Tongue (tissue), 2 donors: ENCODE measurements around the gene ABHD6. TPM values are rescaled to one million over a fixed set of nuclear protein-coding genes. Genes with fewer than 3 reads are reported as not detected.
A peak's percentile ranks its signal among the peaks of the same experiment; 100 is the strongest.
"Not testable (repeated sequence)": the region's sequence is repeated elsewhere in the genome, so short reads cannot be mapped to it uniquely, and the experiment has no call there.

Source experiments
- DNase-seq: peaks from one replicate; pipeline ENCODE4 v3.0.0-alpha.2; 2015
- total RNA-seq: library from RNA; depleted of rRNA; stranded (reverse); fragments of >200 nt; gene quantifications from one replicate; pipeline ENCODE4 v1.2.3, GENCODE V29; 2014

ABHD6 gene
- total RNA-seq, 1 donor from 2014 or later = 8.3 TPM

- DNase-seq = no peak
Measured at GRCh38 chr3:58210761-58211460, 26.7 kb upstream of the ABHD6 start, which contains the start of gene DNASE1L3. TSS of gene DNASE1L3 (minus strand) at chr3:58210972. CDS start at chr3:58210906, 66 bp downstream.

DNA sequence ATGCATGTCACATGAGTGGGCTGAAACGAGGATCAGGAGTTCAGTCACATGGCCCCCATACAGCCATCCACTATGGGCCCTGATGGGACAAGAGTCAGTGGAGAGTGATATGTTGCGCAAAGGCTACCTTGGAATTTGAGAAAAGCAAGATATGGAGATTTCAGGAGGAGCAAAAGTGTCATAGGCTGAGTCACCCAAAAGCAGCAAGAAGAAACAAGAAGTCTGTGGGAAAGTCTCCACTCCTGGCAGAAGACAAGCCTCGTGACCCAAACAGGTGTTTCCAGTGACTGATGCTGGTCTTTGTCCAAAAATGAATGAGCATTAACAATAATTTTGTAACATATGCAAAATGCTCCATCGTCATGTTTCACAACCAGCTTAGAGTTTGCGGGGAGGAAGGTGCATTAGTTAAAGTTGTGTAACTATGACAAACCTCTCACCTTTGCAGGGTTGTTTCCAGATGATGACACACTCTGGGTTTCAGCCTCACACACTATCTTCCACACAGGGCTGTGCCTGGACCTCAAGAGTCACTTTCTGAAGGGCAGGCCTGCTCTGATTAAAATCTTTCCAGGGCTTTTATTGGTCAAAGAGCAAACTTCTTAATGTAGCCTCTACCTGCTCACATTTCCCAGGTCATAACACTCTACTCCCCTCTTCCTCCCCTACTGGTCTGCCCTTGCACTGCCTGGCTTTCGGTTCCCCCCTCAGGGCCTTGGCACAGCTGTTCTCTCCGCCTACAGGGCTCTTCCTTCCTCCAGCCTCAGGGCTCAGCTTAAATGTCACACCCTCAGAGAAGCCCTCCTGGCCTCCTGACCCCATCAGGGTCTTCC is 22.9 kb upstream of the ABHD6 start:
- DNase-seq = peak; percentile 53

DNA sequence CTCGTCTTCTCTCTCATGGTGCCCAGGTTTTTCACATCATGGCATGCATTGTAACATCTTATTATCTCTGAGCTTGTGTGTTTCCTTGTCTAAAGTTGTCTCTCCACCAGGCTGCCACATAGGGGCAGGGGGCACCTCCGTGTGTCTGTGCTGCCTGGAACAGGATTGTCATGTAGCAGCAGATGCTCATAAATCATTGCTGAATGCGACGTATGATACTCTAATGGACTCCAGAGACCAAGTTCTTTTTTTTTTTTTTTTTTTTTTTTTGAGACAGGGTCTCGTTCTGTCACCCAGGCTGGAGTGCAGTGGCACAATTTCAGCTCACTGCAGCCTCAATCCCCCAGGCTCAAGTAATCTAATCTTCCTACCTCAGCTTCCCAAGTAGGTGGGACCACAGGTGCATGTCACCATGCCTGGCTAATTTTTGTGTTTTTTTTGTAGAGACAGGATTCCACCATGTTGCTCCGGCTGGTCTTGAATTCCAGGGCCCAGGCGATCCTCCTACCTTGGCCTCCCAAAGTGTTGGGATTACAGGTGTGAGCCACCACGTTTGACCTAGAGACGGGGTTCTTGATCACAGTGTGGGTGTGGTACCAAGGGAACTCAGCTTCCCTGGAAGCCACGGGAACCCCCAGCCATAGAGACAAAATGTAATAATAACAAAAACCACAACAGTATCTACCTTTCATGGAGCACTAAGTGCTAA is 22.1 kb upstream of the ABHD6 start:
- no peak for DNase-seq

GRCh38 chr3:58216496-58217195 is 20.9 kb upstream of the ABHD6 start:
- no peak for DNase-seq

DNA sequence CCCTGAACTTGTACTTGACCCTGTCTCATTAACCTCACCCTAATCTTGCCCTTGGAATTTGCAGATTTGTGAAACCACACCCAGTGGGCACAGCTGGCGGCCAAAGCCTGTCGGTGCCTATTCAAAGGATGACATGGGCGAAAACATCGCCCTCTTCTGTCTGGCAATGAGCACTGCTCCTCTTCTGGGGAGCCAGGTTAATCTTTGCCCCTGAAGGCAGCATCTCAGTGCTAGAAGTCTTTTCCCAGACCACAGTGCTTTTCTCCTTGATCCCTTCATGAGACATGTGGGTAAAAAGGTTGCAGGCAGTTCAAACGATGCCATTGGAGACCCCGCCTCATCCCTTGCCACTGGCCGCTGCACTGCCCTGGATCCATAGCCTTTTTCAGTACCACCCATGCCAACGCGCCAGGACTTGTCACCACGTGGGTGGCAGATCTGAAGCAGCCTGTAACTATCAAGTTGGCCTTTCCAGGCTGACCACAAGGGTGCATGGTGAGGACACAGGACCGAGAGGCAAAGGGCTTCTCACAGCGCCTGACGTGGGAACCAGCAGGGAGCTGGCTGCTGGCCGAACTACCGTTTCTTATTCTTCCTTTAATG is 20.3 kb upstream of the ABHD6 start:
- DNase-seq = peak; percentile 76

DNA sequence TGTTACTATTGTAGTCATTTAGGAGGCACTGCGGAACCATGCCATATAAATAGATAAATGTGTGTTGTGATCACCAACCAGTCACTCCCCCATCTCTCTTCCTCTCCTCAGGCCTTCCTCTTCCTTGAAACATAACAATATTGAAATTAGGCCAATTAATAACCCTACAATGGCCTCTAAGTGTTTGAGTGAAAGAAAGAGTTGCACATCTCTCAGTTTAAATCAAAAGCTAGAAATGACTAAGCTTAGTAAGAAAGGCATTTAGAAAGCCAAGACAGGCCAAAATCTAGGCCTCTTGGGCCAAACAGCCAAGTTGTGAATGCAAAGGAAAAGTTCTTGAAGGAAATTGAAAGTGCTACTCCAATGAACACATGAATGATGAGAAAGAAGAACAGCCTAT is 18.7 kb upstream of the ABHD6 start:
- no peak for DNase-seq

DNA sequence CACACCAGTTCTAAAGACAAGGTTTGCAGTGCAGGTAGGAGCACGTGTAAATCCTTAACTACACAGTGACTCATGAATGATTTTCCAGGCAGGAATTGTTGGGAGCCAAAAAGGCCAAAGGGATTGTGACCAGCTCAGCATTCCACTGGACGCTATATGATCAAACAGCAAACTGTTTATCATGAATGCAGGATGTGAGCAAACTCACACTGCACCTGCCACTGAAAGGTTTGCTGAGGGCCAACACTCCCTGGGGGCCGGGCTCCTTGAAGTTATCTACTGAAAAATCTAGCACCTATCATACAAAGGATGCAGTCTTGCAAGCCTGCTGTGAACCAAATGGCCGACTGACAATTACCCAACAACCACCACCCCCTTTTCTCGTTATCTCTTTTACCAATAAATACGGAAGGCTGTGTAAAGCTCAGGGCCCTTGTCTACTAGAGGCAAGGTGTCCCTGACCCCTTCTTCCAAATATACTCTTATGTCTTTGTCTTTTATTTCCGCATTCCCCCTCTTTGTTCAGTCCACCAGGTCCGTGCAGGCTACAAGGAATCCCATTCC is 15.3 kb upstream of the ABHD6 start:
- DNase-seq = no peak

GRCh38 chr3:58223855-58224254 is 13.7 kb upstream of the ABHD6 start:
- DNase-seq = no peak

GRCh38 chr3:58227933-58228332 is 9.7 kb upstream of the ABHD6 start:
- not testable (repeated sequence) for DNase-seq

GRCh38 chr3:58230876-58231552 is 6.6 kb upstream of the ABHD6 start:
- no peak for DNase-seq

DNA sequence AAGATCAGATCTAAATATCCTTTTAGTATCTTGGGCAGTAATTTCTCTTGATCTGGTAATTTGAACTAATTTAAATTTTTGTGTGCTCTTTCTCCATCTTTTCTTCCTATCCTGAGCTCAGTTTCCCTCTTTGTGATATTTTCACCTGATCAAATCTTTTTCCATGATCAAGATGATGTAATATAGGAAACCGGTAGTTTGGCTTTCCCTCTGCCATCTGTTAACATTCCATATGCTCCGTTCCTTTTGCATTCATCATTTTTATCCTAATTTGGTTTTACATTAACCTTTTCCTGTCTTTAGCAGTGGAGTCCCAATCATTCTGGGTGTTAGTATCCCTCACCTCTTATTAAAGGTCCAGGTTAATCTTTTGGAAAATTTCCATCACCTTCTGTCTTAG is 5.9 kb upstream of the ABHD6 start:
- no peak for DNase-seq

GRCh38 chr3:58234516-58234931 is 3.1 kb upstream of the ABHD6 start:
- no peak for DNase-seq

DNA sequence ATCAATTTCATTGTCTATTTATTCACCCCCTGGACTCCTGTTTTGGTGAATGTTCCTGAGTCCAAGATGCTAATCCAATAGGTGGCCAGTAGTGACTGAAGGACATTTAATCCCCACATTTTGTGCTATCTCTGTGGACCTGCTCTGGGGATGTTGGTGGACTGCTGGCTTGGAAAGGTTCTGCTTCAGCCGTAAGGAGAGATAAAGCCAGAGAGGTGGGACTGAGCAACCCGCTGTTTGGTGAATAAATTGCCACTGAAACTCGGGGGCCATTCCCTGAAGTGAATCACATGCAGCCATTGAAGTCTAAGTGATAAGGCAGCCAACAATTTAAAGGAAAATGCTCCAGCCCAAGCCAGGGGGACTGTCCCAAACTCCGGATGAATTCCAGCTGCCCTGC is 1.6 kb upstream of the ABHD6 start:
- no peak for DNase-seq

DNA sequence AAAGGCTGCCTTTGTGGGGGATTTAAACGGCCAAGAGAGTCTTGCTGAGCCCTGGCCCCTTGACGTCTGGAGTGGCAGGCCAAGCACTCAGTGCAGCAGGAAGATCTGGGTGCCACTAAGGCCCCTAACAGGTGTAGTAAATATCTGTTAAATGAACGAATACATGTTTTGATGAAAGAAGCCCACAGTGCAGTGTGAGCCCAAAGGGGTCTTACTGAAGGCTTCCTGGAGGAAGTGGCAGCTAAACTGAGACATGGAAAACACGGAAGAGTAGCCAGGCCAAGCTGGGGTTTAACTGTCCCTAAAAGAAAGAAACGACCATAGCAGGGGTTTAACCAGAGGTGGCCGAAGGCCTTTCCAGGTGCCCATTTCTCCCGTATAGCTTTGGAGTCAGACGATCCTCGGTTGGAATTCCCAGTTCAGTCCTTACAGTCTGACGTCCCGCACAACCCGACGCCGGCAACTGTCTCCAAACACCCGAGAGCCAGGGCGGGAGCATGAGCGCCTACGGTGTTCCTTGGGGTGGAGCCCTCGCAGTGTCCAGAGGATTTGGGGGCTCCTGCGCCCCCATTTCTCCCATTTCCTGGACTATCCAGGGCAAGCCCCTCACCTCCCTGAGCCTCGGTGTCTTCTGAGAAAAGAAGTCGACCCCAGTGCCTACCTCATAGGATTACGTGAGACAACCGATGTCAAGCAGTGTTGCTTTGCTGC is 910 bp upstream of the ABHD6 start:
- no peak for DNase-seq

GRCh38 chr3:58237941-58238681 is 519 bp downstream of the ABHD6 start:
- no peak for DNase-seq

GRCh38 chr3:58238830-58239229 is 1.2 kb downstream of the ABHD6 start:
- DNase-seq = no peak

GRCh38 chr3:58241306-58242044 is 3.9 kb downstream of the ABHD6 start:
- no peak for DNase-seq

- DNase-seq = no peak
Measured at GRCh38 chr3:58242340-58242739, 4.7 kb downstream of the ABHD6 start.

- DNase-seq = not testable (repeated sequence)
Measured at GRCh38 chr3:58242860-58243259, 5.3 kb downstream of the ABHD6 start.
